ENCODE data around the gene ROGDI. TPM values are rescaled to one million over a fixed set of nuclear protein-coding genes. Genes with fewer than 3 reads are reported as not detected.

Gene ROGDI
- 22.7 TPM for polyA plus RNA-seq (2013, experiment 1 of 2)
- polyA plus RNA-seq (2013, experiment 2 of 2) = 24.1 TPM

GRCh38 chr16:4801962-4802658 is at the start of gene ROGDI:
ROGDI (minus strand) TSS chr16:4802633; CDS start chr16:4802571, 62 bp downstream.
- H3K36me3 ChIP-seq (ENCODE audit: control insufficient read depth in 1 of 2, insufficient read depth in 2 of 2, low read depth in 1 of 2, low read length in 2 of 2) = peaks cover 42 to 70% of the 10 kb centered on the region in 2 experiments
- peaks cover 10% of the 10 kb centered on the region for H3K4me1 ChIP-seq (ENCODE audit: control insufficient read depth, insufficient read depth, low read depth, low read length)
- peak within 1 kb of the TSS in 1 of 2 experiments; percentile 66 for H3K23ac ChIP-seq (ENCODE audit: low read length in 2 of 2)
- WGBS = under 1% methylated on average over 33 of the region's 70 CpGs
- H3K14ac ChIP-seq (ENCODE audit: low read length in 2 of 2) = peak within 1 kb of the TSS in 1 of 2 experiments; percentile 74
- peak within 1 kb of the TSS in 1 of 2 experiments; percentile 23 for H2BK12ac ChIP-seq (ENCODE audit: low read length in 2 of 2)
- H3K79me1 ChIP-seq (replicated peaks; ENCODE audit: low read length, poor library complexity, severe bottlenecking) = peaks cover 14% of the 10 kb centered on the region
- peak; percentile 42 for DNase-seq
- H3K9me3 ChIP-seq (ENCODE audit: control insufficient read depth, low read length) = no peaks in the 10 kb centered on the region
- H3K18ac ChIP-seq (ENCODE audit: low read depth in 1 of 2, low read length in 2 of 2) = peak within 1 kb of the TSS; percentile 80 to 88
- H3K9ac ChIP-seq (ENCODE audit: low read length) = peak within 1 kb of the TSS; percentile 89
- peak within 1 kb of the TSS; percentile 99 for H2AFZ ChIP-seq (ENCODE audit: low read depth, low read length)
- peak within 1 kb of the TSS; percentile 99 for H2BK15ac ChIP-seq (ENCODE audit: low read depth, poor library complexity, severe bottlenecking)
- H4K91ac ChIP-seq (ENCODE audit: low read length) = peak within 1 kb of the TSS; percentile 18
- no peak within 1 kb of the TSS for H2BK120ac ChIP-seq (ENCODE audit: low read depth, low read length)
- peak within 1 kb of the TSS; percentile 46 for H4K8ac ChIP-seq (ENCODE audit: low read length)
- no peak within 1 kb of the TSS for H2AK5ac ChIP-seq (ENCODE audit: low read length, severe bottlenecking)
- H2BK5ac ChIP-seq (ENCODE audit: low read depth, low read length, poor library complexity, severe bottlenecking) = peak within 1 kb of the TSS; percentile 79
- peak within 1 kb of the TSS; percentile 88 for H3K4me2 ChIP-seq (ENCODE audit: low read length, poor library complexity, severe bottlenecking)
- no peaks in the 10 kb centered on the region for H3K27me3 ChIP-seq (ENCODE audit: control insufficient read depth in 1 of 2, insufficient read depth in 1 of 2, low read length in 2 of 2)
- peak within 1 kb of the TSS; percentile 84 to 90 for H3K4me3 ChIP-seq (ENCODE audit: insufficient read depth in 1 of 2, low read depth in 1 of 2, low read length in 2 of 2)
- peak within 1 kb of the TSS; percentile 64 for H3K27ac ChIP-seq (ENCODE audit: low read length, poor library complexity, severe bottlenecking)
- H3K4ac ChIP-seq (ENCODE audit: low read depth in 1 of 2, low read length in 2 of 2) = peak within 1 kb of the TSS; percentile 56 to 80

GRCh38 chr16:4850211-4850610 is 47.8 kb upstream of the ROGDI start:
- H2BK12ac ChIP-seq (ENCODE audit: low read length in 2 of 2) = no peak overlapping the region
- H4K91ac ChIP-seq (ENCODE audit: low read length) = no peak overlapping the region
- DNase-seq = peak; percentile 15
- H3K18ac ChIP-seq (ENCODE audit: low read depth in 1 of 2, low read length in 2 of 2) = no peak overlapping the region
- H2AFZ ChIP-seq (ENCODE audit: low read depth, low read length) = no peak overlapping the region
- H2BK5ac ChIP-seq (ENCODE audit: low read depth, low read length, poor library complexity, severe bottlenecking) = no peak overlapping the region
- peak overlapping the region; percentile 96 for H3K9ac ChIP-seq (ENCODE audit: low read length)
- H3K79me1 ChIP-seq (replicated peaks; ENCODE audit: low read length, poor library complexity, severe bottlenecking) = peaks cover 6% of the 10 kb centered on the region
- H3K4me1 ChIP-seq (ENCODE audit: control insufficient read depth, insufficient read depth, low read depth, low read length) = peaks cover 8% of the 10 kb centered on the region
- peaks cover 22 to 26% of the 10 kb centered on the region in 2 experiments for H3K36me3 ChIP-seq (ENCODE audit: control insufficient read depth in 1 of 2, insufficient read depth in 2 of 2, low read depth in 1 of 2, low read length in 2 of 2)
- peak overlapping the region in 1 of 2 experiments; percentile 88 for H3K4me3 ChIP-seq (ENCODE audit: insufficient read depth in 1 of 2, low read depth in 1 of 2, low read length in 2 of 2)
- no peaks in the 10 kb centered on the region for H3K27me3 ChIP-seq (ENCODE audit: control insufficient read depth in 1 of 2, insufficient read depth in 1 of 2, low read length in 2 of 2)
- H3K4ac ChIP-seq (ENCODE audit: low read depth in 1 of 2, low read length in 2 of 2) = no peak overlapping the region
- no peak overlapping the region for H3K4me2 ChIP-seq (ENCODE audit: low read length, poor library complexity, severe bottlenecking)
- H4K8ac ChIP-seq (ENCODE audit: low read length) = no peak overlapping the region
- no peak overlapping the region for H2AK5ac ChIP-seq (ENCODE audit: low read length, severe bottlenecking)
- H3K23ac ChIP-seq (ENCODE audit: low read length in 2 of 2) = no peak overlapping the region
- H3K9me3 ChIP-seq (ENCODE audit: control insufficient read depth, low read length) = no peaks in the 10 kb centered on the region
- H2BK15ac ChIP-seq (ENCODE audit: low read depth, poor library complexity, severe bottlenecking) = no peak overlapping the region
- WGBS = 83% methylated on average over 3 of the region's 3 CpGs
- no peak overlapping the region for H3K14ac ChIP-seq (ENCODE audit: low read length in 2 of 2)
- no peak overlapping the region for H3K27ac ChIP-seq (ENCODE audit: low read length, poor library complexity, severe bottlenecking)
- no peak overlapping the region for H2BK120ac ChIP-seq (ENCODE audit: low read depth, low read length)

GRCh38 chr16:4847774-4848587 is 45.5 kb upstream of the ROGDI start:
- peaks cover 9% of the 10 kb centered on the region for H3K79me1 ChIP-seq (replicated peaks; ENCODE audit: low read length, poor library complexity, severe bottlenecking)
- H4K91ac ChIP-seq (ENCODE audit: low read length) = no peak overlapping the region
- H3K9me3 ChIP-seq (ENCODE audit: control insufficient read depth, low read length) = no peaks in the 10 kb centered on the region
- no peak overlapping the region for H2BK12ac ChIP-seq (ENCODE audit: low read length in 2 of 2)
- peak overlapping the region; percentile 18 to 92 for H3K4ac ChIP-seq (ENCODE audit: low read depth in 1 of 2, low read length in 2 of 2)
- peak; percentile 84 for DNase-seq
- under 1% methylated on average over 83 of the region's 83 CpGs for whole genome bisulfite sequencing
- no peak overlapping the region for H2AK5ac ChIP-seq (ENCODE audit: low read length, severe bottlenecking)
- H2AFZ ChIP-seq (ENCODE audit: low read depth, low read length) = peak overlapping the region; percentile 85
- peak overlapping the region; percentile 71 for H3K4me2 ChIP-seq (ENCODE audit: low read length, poor library complexity, severe bottlenecking)
- peak overlapping the region; percentile 88 to 93 for H3K4me3 ChIP-seq (ENCODE audit: insufficient read depth in 1 of 2, low read depth in 1 of 2, low read length in 2 of 2)
- H3K18ac ChIP-seq (ENCODE audit: low read depth in 1 of 2, low read length in 2 of 2) = peak overlapping the region; percentile 11 to 80
- H4K8ac ChIP-seq (ENCODE audit: low read length) = peak overlapping the region; percentile 89
- H2BK5ac ChIP-seq (ENCODE audit: low read depth, low read length, poor library complexity, severe bottlenecking) = peak overlapping the region; percentile 80
- no peaks in the 10 kb centered on the region for H3K27me3 ChIP-seq (ENCODE audit: control insufficient read depth in 1 of 2, insufficient read depth in 1 of 2, low read length in 2 of 2)
- H3K36me3 ChIP-seq (ENCODE audit: control insufficient read depth in 1 of 2, insufficient read depth in 2 of 2, low read depth in 1 of 2, low read length in 2 of 2) = peaks cover 13 to 27% of the 10 kb centered on the region in 2 experiments
- peak overlapping the region; percentile 89 for H2BK15ac ChIP-seq (ENCODE audit: low read depth, poor library complexity, severe bottlenecking)
- peak overlapping the region; percentile 26 for H3K27ac ChIP-seq (ENCODE audit: low read length, poor library complexity, severe bottlenecking)
- peak overlapping the region in 1 of 2 experiments; percentile 77 for H3K23ac ChIP-seq (ENCODE audit: low read length in 2 of 2)
- H2BK120ac ChIP-seq (ENCODE audit: low read depth, low read length) = peak overlapping the region; percentile 83
- peak overlapping the region; percentile 96 for H3K9ac ChIP-seq (ENCODE audit: low read length)
- peaks cover 8% of the 10 kb centered on the region for H3K4me1 ChIP-seq (ENCODE audit: control insufficient read depth, insufficient read depth, low read depth, low read length)
- H3K14ac ChIP-seq (ENCODE audit: low read length in 2 of 2) = peak overlapping the region; percentile 22 to 35

All from mesenchymal stem cell (in vitro differentiated cells and primary cell).